ENCODE data around the gene TRIM3.

- no peak for TF ChIP-seq POLR2A (IDR thresholded peaks at IDR 0.05)
- TF ChIP-seq, protein P1, sequence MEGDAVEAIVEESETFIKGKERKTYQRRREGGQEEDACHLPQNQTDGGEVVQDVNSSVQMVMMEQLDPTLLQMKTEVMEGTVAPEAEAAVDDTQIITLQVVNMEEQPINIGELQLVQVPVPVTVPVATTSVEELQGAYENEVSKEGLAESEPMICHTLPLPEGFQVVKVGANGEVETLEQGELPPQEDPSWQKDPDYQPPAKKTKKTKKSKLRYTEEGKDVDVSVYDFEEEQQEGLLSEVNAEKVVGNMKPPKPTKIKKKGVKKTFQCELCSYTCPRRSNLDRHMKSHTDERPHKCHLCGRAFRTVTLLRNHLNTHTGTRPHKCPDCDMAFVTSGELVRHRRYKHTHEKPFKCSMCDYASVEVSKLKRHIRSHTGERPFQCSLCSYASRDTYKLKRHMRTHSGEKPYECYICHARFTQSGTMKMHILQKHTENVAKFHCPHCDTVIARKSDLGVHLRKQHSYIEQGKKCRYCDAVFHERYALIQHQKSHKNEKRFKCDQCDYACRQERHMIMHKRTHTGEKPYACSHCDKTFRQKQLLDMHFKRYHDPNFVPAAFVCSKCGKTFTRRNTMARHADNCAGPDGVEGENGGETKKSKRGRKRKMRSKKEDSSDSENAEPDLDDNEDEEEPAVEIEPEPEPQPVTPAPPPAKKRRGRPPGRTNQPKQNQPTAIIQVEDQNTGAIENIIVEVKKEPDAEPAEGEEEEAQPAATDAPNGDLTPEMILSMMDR (IDR thresholded peaks at IDR 0.05), result no peak
These were observed 43.1 kb upstream of the TRIM3 start for GRCh38 chr11:6516865-6517264.
